Neural crest cell (in vitro differentiated cells): ENCODE results near the gene HEATR1. TPM values are rescaled to one million over a fixed set of nuclear protein-coding genes. Genes with fewer than 3 reads are reported as not detected.
"Not testable (repeated sequence)": the region's sequence is repeated elsewhere in the genome, so short reads cannot be mapped to it uniquely, and the experiment has no call there.

Experiments
- DNase-seq: peaks from one replicate; pipeline ENCODE4 v3.0.0; 2021; ENCODE audit warnings: low read depth, mixed read lengths, low spot score
- H3K27ac Mint-ChIP-seq: one replicate; pipeline ENCODE4 v1.8.0; 2021; ENCODE audit warnings: mild to moderate bottlenecking, mixed read lengths; ENCODE audit not compliant: unreplicated experiment
- H3K27me3 Mint-ChIP-seq: 2 replicates; pipeline ENCODE4 v1.8.0; 2021; ENCODE audit warnings: low read depth, mild to moderate bottlenecking, mixed read lengths
- H3K36me3 Mint-ChIP-seq: 2 replicates; pipeline ENCODE4 v1.8.0; 2021; ENCODE audit warnings: low read depth, mild to moderate bottlenecking, mixed read lengths
- H3K4me1 Mint-ChIP-seq: 2 replicates; pipeline ENCODE4 v1.8.0; 2021; ENCODE audit warnings: mixed read lengths
- H3K4me3 Mint-ChIP-seq: one replicate; pipeline ENCODE4 v1.8.0; 2021; ENCODE audit warnings: mild to moderate bottlenecking, mixed read lengths
- H3K9me3 Mint-ChIP-seq: 2 replicates; pipeline ENCODE4 v1.8.0; 2021; ENCODE audit warnings: mixed read lengths
- total RNA-seq: library from RNA; stranded (reverse); gene quantifications from 2 replicates; pipeline ENCODE4 v1.2.1, GENCODE V29; 2021
- TF ChIP-seq, protein P1 (sequence below): fragments of 200-600 bp; sonication (generic); conservative IDR thresholded peaks from 2 replicates; pipeline ENCODE4 v1.5.0; 2021; ENCODE audit warnings: antibody characterized with exemption, mild to moderate bottlenecking

Gene HEATR1
- total RNA-seq, 1 donor from 2014 or later: 59.8 TPM

DNA sequence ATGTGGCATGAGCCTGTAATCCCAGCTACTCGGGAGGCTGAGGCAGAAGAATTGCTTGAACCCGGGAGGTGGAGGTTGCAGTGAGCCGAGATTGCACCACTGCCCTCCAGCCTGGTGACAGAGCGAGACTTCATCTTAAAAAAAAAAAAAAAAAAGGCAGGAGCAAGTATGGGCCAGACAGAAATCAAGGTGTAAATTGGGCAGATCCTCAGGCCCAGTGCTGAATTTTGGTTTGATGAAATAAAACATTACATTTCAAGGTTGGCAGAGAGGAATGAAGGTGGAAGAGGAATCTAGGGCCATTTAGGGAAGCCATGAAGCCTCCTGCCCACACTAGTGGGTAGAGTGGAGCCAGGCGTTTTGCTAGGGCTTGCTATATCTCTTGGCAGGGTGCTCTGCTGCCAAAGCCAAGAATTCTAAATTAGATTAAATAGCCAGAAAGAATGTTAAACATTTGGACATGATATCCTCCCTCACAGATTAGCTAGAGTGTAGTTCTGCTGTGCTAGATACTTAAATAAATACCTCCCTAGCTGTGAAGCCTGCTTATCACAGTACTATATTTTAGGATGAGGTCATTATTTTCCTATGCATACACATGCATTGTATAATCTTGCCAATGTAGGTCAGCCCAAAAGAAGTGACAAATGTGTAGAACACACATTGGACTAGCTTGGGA, 97.2 kb downstream of the HEATR1 start:
- Mint-ChIP-seq H3K27me3 (no peaks in the 10 kb centered on the region), H3K9me3 (no peaks in the 10 kb centered on the region), H3K36me3 (no peaks in the 10 kb centered on the region), H3K27ac (no peak overlapping the region), H3K4me3 (no peak overlapping the region), H3K4me1 (peaks cover 11% of the 10 kb centered on the region)
- TF ChIP-seq, protein P1, sequence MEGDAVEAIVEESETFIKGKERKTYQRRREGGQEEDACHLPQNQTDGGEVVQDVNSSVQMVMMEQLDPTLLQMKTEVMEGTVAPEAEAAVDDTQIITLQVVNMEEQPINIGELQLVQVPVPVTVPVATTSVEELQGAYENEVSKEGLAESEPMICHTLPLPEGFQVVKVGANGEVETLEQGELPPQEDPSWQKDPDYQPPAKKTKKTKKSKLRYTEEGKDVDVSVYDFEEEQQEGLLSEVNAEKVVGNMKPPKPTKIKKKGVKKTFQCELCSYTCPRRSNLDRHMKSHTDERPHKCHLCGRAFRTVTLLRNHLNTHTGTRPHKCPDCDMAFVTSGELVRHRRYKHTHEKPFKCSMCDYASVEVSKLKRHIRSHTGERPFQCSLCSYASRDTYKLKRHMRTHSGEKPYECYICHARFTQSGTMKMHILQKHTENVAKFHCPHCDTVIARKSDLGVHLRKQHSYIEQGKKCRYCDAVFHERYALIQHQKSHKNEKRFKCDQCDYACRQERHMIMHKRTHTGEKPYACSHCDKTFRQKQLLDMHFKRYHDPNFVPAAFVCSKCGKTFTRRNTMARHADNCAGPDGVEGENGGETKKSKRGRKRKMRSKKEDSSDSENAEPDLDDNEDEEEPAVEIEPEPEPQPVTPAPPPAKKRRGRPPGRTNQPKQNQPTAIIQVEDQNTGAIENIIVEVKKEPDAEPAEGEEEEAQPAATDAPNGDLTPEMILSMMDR: no peak
- no peak for DNase-seq

DNA sequence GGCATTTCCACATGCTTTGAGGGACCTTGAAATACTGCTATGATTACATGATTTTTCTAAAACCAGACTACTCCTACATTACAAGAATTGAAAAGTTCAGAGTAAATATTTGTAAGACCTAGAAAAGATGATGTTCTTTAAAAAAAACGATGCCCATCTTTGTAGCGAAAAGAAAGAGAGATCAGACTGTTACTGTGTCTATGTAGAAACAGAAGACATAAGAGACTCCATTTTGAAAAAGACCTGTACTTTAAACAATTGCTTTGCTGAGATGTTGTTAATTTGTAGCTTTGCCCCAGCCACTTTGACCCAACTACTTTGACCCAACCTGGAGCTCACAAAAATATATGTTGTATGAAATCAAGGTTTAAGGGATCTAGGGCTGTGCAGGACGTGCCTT, 100.0 kb downstream of the HEATR1 start:
- H3K9me3 Mint-ChIP-seq, H3K27me3 Mint-ChIP-seq, H3K4me3 Mint-ChIP-seq, H3K27ac Mint-ChIP-seq, H3K36me3 Mint-ChIP-seq, DNase-seq: not testable (repeated sequence)
- H3K4me1 Mint-ChIP-seq: peaks cover 11% of the 10 kb centered on the region

DNA sequence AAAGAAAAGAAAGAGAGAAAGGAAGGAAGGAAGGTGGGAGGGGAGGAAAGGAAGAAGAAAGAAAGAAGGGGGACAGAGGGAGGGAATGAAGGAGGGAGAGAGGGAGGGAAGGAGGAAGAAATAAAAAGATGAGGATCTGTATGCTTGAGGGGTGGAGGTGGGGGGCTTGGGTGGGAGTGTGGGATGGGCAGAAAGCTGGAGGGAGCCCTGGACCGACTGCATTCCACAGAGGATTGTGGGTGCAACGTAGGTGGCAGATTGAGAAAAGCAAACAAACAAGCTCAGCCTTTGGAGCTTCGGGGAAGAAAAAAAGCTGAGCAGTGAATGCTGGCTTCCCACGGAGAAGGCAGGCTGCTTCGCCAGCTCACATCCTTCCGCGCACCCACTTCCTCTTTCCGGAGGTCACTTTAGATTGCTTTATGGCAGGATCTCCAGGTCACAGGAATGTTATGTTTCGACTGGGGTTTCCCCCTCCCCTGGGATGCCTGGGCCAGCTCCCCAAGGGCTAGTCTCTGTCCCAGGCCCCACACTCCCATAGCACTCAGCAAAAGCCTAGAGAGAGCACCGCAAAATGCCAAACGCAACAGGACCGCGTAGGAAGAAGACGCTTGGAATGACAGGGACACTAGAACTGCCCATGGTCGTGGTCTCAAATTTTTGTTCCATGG, 101.2 kb downstream of the HEATR1 start:
- Mint-ChIP-seq H3K36me3 (no peaks in the 10 kb centered on the region), H3K9me3 (no peaks in the 10 kb centered on the region), H3K4me1 (peaks cover 11% of the 10 kb centered on the region), H3K27me3 (no peaks in the 10 kb centered on the region), H3K27ac (peak overlapping the region; percentile 95), H3K4me3 (peak overlapping the region; percentile 81)
- peak; percentile 8 for DNase-seq
- TF ChIP-seq, protein P1: no peak

DNA sequence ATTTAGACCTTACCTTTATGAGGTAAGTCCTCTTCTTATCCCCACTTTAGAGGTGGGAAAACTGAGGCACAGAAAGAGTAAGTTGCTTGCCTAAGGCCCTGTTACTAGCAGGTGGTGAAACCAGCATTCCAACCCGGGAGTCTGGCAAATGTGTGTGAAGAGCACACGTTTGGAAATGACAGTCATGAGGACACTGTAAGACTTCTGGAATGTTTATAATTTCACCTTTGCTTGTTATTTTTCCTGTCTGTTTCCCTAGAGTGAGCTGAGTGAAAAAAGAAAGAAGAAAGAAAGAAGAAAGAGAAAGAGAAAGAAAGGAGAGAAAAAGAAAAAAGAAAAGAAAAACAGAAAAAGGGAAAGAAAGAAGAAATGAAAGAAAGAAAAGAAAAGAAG, 101.7 kb downstream of the HEATR1 start:
- H3K4me1 Mint-ChIP-seq: peaks cover 11% of the 10 kb centered on the region
- H3K4me3 Mint-ChIP-seq: peak overlapping the region; percentile 81
- H3K36me3 Mint-ChIP-seq: no peaks in the 10 kb centered on the region
- H3K27ac Mint-ChIP-seq: no peak overlapping the region
- H3K27me3 Mint-ChIP-seq: no peaks in the 10 kb centered on the region
- TF ChIP-seq, protein P1: no peak
- H3K9me3 Mint-ChIP-seq: no peaks in the 10 kb centered on the region
- no peak for DNase-seq

DNA sequence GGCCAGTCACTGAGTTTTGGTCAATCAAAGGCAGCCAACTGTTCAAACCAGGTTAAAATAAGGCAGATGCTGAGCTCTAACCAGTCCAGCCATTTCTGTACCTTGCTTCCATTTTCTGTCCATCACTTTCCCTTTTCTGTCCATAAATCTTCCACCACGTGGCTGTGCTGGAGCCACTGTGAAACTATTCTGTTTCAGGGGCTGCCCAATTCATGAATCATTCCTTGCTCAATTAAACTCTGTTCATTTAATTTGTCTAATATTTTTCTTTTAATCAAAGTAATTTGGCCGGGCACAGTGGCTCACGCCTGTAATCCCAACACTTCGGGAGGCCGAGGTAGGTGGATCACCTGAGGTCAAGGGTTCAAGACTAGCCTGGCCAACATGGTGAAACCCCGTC, 103.2 kb downstream of the HEATR1 start:
- TF ChIP-seq, protein P1: no peak
- Mint-ChIP-seq H3K27ac (no peak overlapping the region), H3K36me3 (no peaks in the 10 kb centered on the region), H3K27me3 (no peaks in the 10 kb centered on the region), H3K9me3 (no peaks in the 10 kb centered on the region), H3K4me1 (peaks cover 11% of the 10 kb centered on the region), H3K4me3 (no peak overlapping the region)
- no peak for DNase-seq

Other genes starting within 250 kb of the HEATR1 start
- gene EDARADD, start 210.2 kb downstream of the HEATR1 start, total RNA-seq: 3.0 TPM in 2 replicates
- gene LGALS8, start 80.5 kb downstream of the HEATR1 start, total RNA-seq: 23.3 and 29.9 TPM in 2 replicates
- gene ACTN2, start 82.0 kb upstream of the HEATR1 start, total RNA-seq: 0.54 and 0.91 TPM in 2 replicates
- gene MTR, start 190.8 kb upstream of the HEATR1 start, total RNA-seq: 41.4 and 42.9 TPM in 2 replicates